Stimulated activated CD4-positive, alpha-beta T cell treated with anti-CD3 and anti-CD28 coated beads, TNF-alpha, amount 100 ng/mL, for 48 hours (primary cell): ENCODE measurements around the gene PALM3.
"Not testable (repeated sequence)": the region's sequence is repeated elsewhere in the genome, so short reads cannot be mapped to it uniquely, and the experiment has no call there.

Experiments used
- DNase-seq, 3 donors: peaks; one replicate each; pipeline ENCODE4 v3.0.0-alpha.2; 2020; ENCODE audit warnings: low read depth in 3 of 3

Gene PALM3

GRCh38 chr19:14031719-14032480, 30.0 kb downstream of the PALM3 start, which contains the start of gene IL27RA:
Gene IL27RA (plus strand): TSS chr19:14031762. CDS start chr19:14031873, 111 bp downstream.
- peak; percentile 46 to 67 (median 49) for DNase-seq

DNA sequence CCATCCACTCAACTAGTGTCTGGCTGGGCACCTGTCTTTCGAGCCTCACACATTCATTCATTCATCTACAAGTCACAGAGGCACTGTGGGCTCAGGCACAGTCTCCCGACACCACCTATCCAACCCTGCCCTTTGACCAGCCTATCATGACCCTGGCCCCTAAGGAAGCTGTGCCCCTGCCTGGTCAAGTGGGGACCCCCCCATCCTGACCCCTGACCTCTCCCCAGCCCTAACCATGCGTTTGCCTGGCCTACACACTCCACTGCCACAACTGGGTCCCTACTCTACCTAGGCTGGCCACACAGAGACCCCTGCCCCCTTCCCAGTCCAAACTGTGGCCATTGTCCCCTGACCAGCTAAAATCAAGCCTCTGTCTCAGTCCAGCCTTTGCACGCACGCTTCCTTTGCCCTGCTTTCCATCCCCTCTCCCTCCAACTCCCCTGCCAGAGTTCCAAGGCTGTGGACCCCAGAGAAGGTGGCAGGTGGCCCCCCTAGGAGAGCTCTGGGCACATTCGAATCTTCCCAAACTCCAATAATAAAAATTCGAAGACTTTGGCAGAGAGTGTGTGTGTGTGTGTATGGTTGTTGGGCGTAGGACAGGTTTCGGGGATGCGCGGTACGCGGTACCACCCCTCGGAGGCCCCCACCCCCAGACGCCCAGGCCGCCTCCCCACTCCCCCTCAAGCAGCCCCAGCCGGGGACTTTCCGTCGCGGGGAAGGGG, 30.7 kb downstream of the PALM3 start:
- no peak for DNase-seq

- DNase-seq: no peak
Observed at GRCh38 chr19:14028901-14029300, 33.0 kb downstream of the PALM3 start.

DNA sequence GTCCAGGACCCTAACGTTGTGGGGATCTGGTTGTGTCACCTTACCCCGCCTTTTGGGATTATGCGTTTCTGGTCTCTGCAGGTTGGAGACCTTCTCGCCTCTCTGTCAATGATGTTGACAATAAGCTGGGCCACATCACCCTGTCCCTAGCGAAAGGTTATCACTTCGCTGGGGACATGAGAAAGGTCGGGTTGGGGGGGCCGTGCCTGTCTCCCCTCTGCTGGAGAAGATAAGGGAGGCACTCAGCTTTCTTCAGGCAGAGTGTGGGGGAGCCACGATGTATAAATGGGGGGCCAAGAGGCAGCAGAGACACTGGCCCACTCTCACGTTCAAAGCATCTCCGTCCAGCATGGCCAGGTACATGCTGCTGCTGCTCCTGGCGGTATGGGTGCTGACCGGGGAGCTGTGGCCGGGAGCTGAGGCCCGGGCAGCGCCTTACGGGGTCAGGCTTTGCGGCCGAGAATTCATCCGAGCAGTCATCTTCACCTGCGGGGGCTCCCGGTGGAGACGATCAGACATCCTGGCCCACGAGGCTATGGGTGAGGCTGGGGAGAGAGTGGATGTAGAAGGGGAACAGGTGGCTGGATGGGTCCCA, 33.9 kb downstream of the PALM3 start, which contains the start of gene RLN3:
Gene RLN3 (plus strand): TSS at position 293 of the 595 bp plus-strand sequence. CDS start 57 bp downstream, at position 350.
- no peak for DNase-seq

DNA sequence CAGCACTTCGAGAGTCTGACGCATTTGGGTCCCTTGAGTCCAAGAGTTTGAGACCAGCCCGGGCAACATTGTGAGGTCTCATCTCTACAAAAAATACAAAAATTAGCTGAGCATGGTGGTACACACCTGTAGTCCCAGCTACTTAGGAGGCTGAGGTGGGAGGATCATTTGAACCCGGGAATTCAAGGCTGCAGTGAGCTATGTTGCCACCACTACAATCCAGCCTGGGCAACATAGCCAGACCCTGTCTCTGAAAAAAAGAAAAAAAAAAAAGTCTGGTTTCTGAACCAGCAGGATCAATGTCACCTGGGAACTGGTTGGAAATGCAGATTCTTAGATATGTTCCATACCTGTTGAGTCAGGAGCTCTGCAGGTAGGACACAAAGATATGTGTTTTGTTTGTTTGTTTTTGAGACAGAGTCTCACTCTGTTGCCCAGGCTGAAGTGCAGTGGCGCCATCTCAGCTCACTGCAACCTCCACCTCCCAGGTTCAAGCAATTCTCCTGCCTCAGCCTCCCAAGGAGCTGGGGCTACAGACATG, 35.2 kb downstream of the PALM3 start:
- not testable (repeated sequence) for DNase-seq

DNA sequence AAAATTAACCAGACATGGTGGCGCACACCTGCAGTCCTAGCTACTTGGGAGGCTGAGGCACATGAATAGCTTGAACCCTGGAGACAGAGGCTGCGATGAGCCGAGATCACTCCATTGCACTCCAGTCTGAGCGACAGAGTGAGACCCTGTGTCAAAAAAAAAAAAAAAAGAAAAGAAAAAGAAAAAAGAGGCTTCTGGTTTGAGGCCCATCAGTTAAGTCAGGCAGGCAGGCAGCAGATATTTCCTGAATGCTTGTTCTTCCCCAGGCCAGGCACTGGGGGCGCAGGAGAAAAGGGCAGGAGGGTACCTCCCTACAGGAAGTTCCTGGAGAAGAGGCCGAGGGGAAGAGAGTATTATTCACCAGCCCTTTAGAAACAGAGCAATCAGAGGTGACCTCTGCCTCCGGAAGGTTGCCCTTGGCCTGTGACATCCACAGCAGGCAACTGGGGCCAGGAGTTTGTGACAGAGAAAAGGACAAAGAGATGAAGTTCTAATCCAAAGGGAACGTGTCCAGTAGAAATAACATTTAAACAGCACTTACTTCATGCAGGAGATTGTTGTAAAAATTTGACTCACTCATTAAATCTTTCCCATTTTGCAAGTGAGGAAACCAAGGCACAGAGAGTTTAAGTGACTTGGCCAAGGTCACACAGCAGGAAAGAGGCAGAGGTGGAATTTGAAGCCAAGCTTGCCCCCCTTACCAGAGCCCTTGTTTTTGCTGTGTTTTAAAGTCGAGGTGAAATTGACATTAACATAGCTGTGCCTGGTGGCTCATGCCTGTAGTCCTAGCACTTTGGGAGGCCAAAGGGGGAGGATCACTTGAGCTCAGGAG, 38.3 kb downstream of the PALM3 start:
- no peak for DNase-seq

GRCh38 chr19:14022469-14022868, 39.4 kb downstream of the PALM3 start:
- DNase-seq: no peak

DNA sequence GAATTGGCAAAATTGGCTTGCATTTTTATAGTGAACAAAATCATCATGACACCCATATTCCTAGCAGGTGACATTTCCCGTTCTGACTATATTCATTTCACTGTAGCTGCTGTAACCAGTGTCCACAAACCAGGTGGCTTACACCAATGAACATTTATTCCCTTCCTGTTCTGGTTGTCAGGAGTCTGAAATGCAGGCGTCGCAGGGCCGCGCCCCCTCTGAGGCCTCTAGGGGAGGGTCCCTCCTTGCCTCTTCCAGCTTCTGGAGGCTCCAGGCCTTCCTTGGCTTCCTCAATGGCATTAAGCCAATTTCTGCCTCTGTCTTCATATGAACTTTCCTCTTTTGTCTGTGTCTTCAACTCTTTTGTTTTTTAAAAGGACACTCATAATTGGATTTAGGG, 40.4 kb downstream of the PALM3 start:
- DNase-seq: no peak

DNA sequence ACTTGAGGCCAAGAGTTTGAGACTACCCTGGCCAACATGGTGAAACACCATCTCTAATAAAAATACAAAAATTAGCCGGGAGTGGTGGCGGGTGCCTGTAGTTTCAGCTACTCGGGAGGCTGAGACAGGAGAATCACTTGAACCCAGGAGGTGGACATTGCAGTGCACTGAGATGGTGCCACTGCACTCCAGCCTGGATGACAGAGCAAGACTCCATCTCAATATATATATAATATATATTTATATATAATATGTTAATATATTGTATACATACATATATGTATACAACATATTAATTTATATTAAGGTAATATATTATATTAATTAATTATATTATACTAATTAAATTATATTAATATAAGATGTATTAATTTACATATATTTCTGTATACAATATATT, 42.1 kb downstream of the PALM3 start:
- DNase-seq: not testable (repeated sequence)

DNA sequence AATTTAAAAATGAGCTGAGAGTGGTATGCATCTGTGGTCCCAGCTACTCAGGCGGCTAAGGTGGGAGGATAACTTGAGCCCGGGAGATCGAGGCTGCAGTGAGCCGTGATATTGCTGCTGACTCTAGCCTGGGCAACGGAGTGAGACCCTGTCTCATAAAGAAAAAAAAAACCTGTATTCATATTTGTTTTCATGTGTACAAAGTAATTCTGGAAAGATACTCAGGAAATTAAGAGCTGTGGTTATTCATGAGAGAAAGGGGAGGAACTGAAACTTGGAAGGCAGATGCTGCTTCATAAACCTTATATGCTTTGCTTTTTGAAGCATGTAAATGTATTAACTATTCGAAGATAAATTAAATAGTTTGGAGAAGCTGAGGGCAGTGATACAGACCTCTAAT, 42.8 kb downstream of the PALM3 start:
- DNase-seq: no peak

- DNase-seq: no peak
Observed at GRCh38 chr19:14015524-14016035, 46.3 kb downstream of the PALM3 start.

DNA sequence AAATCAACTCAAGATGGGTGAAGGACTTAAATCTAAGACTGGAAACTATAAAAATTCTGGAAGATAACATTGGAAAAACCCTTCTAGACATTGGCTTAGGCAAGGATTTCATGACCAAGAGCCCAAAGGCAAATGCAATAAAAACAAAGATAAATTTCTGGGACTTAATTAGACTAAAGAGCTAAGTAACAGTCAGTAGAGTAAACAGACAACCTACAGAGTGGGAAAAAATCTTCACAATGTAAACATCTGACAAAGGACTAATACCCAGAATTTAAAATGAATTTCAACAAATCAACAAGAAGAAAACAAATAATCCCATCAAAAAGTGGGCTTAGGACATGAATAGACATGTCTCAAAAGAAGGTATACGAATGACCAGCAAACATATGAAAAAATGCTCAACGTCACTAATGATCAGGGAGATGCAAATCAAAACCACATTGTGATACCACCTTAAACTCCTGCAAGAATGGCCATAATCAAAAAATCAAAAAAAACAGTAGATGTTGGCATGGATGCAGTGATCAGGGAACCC, 49.4 kb downstream of the PALM3 start:
- no peak for DNase-seq

GRCh38 chr19:14006766-14007562, 54.9 kb downstream of the PALM3 start:
- peak in 2 of 3 donors; percentile 64 to 77 for DNase-seq

GRCh38 chr19:14006085-14006765, 55.7 kb downstream of the PALM3 start, which contains the start of gene RFX1:
Gene RFX1 (minus strand): TSS chr19:14006320. CDS start chr19:13993843, 12,477 bp downstream.
- peak; percentile 99 to 100 (median 100) for DNase-seq

- peak; percentile 85 to 94 (median 87) for DNase-seq
Observed at GRCh38 chr19:14005349-14006084, 56.4 kb downstream of the PALM3 start.

DNA sequence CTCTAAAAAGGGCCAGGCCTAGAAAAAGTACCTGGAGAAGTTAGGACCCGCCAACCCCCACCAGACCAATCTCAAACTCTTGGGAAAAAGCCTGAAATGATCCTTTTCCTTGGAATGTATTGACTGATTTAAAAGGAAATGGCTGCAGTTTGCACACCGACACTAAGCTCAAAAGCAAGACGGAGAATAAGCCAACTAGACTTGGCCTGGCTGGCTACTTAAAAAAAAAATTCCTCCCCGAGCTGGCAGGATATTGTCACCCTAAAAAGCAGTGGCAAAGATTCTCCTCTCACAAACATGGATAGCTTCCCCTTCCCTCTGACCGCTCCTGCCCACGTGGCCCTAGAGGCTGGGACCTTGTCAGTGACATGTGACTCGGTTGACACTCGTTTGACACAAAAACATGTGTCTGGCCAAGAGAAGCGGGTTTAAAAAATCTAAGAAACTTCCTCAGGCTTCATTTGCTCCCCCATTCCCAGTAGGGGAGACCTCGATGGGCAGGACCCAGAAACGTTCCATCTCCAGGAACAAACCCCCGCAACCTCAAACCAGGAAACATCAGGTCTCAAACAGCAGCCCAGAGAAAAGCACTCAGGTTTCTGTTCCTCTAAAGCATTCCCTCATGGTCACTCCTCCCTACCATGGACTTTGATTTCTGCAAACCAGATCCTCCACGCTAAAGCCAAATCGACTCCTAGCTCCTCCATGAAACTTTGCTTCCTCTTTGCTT, 57.1 kb downstream of the PALM3 start:
- DNase-seq: no peak
